ENCODE data around the gene HOXA3.
A peak's percentile ranks its signal among the peaks of the same experiment; 100 is the strongest.

The HOXA3 gene

DNA sequence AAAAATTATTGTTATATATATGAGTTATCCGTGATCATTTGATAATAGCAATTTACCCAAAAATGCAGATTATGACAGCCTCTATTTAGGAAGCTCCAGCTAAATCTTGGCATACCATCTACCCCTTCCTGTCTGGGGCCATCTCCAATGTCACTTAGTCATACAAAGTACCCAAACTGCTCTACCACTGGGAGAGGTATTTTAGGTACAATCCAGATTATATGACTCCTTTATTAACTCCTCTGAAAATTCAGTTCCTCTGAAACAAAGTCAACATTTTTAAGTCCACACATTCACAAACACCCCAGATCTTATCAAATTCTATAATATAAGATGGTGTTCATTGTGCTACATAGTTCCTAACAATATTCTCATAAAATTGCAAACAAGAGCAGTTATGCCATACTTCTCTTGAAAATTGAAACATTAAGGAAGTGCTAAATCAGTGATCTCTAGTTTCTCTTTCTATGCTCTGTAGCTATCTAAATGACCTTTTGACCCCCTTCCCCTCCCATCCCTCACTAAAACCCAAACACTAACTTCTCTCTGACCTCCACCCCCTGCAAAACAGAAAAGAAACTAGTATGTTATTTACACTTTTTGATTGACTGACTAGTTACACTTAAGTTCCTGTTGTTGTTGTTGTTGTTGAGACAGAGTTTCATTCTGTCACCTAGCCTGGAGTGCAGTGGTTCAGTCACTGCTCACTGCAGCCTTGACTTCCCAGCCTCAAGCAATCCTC is 73.0 kb downstream of the HOXA3 start:
- DNase-seq = no peak

DNA sequence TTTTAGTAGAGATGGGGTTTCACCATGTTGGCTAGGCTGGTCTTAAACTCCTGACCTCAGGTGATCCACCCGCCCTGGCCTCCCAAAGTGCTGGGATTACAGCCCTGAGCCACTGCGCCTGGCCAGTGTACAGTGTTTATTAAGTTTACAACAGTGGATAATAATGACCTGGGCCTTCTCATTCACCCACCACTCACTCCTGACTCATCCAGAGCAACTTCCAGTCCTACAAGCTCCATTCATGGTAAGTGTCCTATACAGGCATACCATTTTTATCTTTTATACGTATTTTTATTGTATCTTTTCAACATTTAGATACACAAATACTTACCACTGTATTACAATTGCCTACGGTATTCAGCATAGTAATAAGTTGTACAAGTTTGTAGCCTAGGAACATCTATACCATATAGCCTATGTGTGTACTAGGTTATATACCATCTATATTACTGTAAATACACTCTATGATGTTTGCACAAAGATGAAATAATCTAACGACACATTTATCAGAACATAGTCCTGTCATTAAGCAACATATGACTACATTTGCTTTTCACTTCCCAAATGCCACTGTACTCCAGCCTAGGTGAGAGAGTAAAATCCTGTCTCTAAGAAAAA is 73.7 kb downstream of the HOXA3 start:
- DNase-seq = no peak

DNA sequence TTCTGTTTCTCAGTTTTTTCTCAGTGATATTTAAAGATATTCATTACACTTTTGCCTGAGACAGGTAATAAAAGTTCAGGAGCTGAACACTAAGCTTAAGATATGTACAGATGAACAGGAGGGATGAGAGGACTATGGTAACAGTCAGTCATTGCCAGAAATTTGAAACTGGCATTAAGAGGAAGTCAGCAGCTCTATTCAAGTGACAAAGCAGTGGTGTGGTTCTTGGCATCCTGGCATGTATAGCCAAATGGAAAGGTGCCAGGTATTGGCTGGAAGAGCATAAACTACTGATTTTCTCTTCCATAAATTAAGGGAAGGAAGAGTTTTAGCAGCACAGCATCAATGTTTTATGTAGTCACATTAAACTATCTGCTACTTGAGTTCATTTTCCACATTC is 79.3 kb downstream of the HOXA3 start:
- DNase-seq = no peak

DNA sequence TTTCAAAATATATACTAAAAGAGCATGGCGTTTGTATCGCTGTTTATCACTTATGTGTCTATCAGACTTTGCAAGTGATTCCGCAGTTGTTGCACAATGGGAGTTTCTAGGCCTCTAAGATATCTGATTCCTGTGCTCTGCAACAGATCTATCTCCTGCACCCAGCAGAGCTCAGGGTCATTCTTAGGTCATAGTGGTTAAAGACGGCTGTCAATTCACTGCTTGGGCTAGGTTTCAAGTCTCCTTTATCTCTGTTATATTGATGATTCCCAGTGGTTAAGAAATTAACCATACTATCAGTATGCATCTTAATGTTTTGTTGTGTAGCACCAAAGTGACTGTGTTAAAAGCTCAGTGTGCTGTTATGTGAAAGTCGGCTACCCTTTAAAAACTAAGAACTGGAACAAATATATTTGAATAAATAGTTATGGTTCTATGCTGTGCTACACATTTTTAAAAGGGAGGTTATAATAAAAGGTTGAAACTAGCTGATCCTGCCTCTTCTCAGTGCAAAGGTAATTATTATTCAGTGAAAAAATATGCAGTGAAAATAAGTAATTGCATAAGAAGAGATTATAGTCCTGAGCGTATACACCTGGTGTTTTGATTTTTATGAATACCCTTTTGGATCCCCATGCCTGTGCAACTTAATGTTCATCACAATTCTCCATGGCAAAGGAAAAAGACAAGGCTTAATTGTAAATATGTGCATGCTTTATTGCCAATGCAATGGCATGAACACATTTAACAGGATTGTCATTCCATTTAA is 80.6 kb downstream of the HOXA3 start:
- DNase-seq = no peak

DNA sequence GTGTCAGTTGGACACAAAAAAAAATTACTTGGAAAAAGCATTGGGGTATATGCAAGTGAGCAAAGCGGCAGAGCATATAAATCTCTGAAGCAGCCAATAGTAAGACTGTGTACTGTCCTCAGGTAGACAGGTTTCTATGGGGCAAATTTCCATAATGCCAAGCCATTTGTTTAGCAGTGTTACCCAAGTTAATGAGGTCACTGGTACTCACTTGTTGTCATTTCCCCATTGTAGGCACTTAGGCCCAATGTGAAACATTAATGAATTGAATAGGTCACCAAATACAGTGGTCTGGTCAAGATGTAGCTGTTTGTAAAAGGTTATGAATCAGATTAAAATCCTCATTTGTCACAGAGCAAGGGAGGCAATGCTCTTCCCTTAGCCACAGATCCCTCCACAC is 84.1 kb downstream of the HOXA3 start:
- no peak for DNase-seq

DNA sequence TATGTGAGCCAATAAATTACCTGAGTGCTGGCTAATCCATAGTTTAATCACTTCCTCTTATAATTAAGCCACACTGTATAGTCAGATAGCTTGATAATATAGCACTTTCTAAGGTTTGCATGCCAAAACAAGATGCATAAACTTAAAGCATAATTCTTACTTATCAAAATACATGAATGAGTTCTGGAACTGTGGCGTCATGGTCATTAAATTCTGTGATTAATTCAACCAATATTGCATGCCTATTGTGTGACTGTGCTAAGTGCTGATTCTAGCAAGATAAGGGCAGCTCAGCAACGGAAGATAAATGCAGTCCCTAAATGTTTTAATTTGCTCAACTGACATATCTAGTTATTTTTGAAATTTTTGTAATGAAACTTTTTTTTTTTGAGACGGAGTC is 86.2 kb downstream of the HOXA3 start:
- DNase-seq = peak; percentile 32

DNA sequence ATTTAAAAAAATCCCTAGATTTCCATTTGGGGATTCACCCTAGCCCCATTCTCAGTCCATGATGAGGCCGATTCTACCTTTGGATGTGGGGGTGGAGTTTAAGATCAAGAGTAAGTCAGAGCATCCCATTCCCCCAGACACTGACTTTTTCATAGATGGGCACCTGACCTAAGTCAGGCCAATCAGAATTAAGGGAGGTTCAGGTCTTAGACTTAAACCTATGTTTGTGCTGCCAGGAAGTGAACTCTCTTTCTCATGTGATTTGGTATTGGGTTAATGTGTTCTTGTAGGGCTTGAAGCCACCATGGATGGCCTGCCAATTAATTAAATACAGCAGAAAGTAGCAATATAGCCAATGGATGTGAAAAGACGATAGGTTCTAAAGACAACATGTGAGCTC is 86.7 kb downstream of the HOXA3 start:
- DNase-seq = no peak

DNA sequence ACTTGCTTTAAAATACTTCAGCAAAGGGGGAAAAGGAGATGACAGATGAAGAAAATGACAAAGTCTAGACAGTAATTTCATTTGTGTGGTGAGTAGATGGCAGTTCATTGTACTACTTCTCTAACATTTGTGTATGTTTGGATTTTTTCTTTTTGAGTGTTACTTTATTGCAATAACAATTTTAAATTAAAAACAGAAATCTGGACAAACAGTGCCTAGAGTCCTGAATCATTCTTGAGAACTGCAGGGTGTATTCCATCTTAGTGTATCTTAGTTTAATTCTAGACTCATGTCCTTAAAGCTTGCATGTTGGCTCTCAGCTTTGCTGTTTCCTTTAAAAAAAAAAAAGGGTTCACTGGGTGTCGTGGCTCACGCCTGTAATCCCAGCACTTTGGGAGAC is 87.7 kb downstream of the HOXA3 start:
- DNase-seq = no peak

DNA sequence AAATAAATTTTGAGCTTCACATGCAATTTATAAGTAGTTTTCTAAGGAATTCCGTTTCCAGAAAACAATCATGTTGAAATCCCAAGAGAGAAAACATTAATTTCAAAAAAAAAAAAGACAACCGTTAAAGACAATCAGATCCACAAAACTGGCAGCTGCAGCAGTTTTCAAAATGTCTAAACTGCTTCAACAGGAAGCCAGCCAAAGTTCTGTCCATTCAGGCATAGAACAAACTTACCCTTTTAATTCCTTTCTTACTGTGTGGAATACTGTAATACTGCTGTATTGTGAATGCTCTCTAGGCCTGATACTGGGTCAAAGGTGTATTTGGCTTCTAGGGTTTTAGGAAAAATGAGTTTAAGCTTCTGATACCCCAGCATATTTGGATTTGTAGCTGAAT is 88.2 kb downstream of the HOXA3 start:
- peak; percentile 31 for DNase-seq

DNA sequence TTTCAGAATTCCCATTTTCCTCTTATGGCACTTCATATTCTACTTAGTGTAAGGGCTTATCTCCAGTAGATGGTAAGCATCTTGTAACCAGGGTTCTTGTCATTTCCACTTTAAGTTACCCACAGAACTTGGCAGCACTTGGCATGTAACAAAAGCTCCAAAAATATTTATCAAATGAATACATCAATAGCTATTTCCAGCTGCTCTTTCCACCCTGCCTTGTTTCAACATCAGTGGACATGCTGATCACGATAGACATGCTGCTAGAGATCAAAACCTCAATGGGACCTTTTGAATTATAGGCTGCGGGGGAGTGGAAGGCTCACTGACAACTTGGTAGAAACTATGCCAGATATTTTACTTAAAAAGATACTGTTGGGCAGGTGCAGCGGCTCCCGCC is 89.4 kb downstream of the HOXA3 start:
- no peak for DNase-seq
